Endothelial cell of hepatic sinusoid (primary cell): Measurements from ENCODE around the gene SHISAL1.

ENCODE experiments used
- in situ Hi-C: cut with HindIII; loops from 2 replicates; pipeline ENCODE4 v1.10.0; 2017; ENCODE audit warnings: low sequenced_read_pairs

Gene SHISAL1

GRCh38 chr22:44345872-44346271 lies 33.1 kb upstream of the SHISAL1 start:
- in situ Hi-C loops: no loop called here

- in situ Hi-C loops: no loop called here
These were observed 31.7 kb upstream of the SHISAL1 start for GRCh38 chr22:44344407-44344806.

DNA sequence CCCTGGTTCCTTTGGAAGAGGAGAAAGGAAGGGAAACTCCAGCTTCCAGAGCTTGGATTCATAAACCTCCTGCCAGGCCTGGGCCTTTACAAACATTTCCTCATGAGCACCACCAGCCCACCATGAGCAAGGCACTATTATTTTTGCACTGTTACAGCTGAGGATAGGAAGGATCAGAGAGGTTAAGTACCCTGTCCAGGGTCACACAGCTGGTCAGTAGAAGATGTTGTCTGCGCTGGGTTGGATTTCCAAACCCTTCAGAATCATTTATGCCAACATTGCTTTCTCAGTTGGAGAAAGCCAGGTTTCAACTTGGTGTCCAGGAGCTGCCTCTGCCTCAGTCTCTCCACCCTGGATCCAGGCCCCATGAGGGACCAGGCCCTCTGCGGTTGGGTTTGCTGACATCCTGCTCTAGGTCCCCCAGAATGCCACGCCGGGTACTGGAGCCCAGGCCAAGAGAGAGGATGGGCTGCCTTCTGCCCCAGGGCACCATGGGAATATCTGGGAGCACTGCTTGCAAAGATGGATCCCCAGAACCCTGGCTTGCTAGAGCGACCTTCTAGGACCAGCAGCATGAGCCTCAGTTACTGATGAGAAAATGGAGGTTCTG lies 29.7 kb upstream of the SHISAL1 start:
- in situ Hi-C loops: no loop called here

DNA sequence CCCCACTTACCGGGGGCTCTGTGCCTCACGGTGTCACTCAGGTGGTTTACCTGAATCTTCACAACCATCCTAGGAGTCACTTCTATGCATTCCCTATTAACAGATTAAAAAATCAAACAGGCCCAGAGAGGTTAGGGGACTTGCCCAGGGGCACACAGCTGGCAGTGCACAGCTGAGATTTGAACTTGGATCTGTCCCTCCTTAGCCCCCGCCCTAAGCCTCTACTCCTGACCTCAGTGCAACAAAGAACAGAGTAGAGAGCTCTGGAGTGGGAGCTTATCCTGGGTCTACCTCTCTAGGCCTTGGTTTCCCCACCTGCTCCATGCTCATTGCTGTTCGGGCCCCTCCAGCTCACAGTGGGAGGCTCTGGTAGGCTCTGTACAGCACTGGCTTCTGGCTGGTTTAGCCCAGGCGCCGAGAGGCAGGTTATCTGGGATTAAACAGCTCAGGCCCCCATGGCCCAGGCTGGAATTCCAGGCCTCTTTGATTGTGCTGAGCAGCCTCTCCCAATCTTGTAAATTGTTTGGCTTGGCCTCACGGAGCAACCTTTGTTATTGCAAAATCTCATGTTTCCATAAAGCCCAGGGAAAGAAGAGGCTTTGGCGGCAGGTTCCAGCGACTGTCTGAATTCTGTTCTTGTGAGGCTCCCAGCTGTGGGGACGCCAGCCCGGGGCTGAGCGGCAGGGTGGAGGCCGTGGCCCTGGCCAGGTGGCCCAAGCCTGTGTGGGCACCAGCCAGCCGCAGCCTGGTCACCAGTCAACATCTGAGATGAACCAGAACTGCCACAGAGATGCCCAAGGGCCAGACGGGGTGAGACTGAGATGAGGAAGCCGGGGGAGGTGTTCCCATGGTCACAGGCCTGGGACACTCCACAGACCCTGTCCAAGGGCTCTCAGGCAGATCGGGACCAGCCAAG lies 28.9 kb upstream of the SHISAL1 start:
- in situ Hi-C loops: no loop called here

GRCh38 chr22:44340271-44341239 lies 27.8 kb upstream of the SHISAL1 start:
- in situ Hi-C loops: no loop called here

- in situ Hi-C loops: no loop called here
These were observed 26.2 kb upstream of the SHISAL1 start for GRCh38 chr22:44338906-44339305.

GRCh38 chr22:44338177-44338810 lies 25.5 kb upstream of the SHISAL1 start:
- in situ Hi-C loops: no loop called here

GRCh38 chr22:44337678-44338004 lies 24.9 kb upstream of the SHISAL1 start:
- in situ Hi-C loops: no loop called here

DNA sequence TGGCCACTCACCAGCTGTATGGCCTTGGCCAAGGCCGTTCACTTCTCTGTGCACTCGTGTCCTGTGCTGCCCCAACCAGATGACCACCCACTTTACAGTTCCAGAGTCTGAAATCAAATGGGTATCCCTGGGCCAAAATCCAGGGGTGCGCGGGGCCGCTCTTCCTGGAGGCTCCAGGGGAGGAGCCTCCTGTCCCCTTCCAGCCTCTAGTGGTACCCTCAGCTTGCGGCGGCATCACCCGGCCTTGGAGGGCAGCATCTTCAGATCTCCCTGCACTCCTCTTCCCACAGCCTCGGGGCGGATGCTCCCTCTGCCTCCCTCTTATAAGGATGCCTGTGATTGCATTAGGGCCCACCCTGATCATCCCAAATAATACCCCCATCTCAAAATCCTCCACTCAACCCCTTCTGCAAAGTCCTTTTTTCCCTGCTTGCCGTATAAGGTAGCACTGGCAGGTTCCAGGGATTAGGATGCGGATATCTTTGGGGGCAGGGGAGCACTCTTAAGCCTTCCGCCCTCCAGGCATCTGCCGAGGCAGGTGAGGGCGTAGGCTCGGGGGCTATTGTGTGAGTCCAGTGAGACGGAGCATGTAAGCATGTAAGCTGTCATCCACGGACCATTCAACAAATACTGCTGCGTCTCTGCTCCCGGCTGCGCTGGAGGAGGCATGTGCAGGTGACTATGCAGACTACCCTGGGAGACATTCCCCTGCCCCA lies 24.4 kb upstream of the SHISAL1 start:
- in situ Hi-C loops: no loop called here

DNA sequence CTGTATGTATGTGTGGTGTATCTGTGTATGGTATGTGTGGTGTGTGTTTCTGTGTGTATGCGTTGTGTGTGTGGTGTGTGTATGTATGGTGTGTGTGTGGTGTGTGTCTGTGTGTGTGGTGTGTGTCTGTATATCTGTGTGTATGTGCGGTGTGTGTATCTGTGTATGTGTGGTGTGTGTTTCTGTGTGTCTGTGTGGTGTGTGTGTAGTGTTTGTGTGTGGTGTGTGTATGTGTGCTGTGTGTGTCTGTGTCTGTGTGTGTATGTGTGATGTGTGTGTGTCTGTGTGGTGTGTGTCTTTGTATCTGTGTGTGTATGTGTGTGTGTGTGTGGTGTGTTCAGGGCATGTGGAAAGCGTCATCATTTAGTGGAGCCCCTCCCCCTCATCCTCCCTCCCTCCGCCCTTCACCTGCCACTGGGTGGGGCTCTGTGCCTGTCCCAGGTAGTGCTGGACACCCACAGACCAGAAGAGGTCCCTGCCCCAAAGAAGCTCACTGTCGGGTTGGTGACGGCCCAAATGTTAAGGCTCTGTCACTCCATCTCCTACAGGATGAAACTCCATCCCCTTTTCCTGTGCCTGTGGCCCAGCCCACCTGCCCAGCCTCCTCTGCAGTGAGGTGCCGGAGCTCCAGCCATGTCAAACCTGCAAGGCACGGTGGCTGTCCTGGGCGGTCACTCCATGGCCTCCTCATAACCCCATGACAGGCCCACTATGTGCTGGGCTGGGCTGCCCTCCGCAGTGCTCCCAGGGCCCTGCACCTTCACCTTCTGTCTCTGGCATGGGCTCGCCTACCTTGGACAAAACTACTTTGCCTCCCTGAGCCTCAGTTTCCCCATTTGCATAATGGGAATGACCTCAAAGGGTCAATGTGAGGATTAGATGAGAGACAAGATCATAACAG lies 23.4 kb upstream of the SHISAL1 start:
- in situ Hi-C loops: no loop called here

DNA sequence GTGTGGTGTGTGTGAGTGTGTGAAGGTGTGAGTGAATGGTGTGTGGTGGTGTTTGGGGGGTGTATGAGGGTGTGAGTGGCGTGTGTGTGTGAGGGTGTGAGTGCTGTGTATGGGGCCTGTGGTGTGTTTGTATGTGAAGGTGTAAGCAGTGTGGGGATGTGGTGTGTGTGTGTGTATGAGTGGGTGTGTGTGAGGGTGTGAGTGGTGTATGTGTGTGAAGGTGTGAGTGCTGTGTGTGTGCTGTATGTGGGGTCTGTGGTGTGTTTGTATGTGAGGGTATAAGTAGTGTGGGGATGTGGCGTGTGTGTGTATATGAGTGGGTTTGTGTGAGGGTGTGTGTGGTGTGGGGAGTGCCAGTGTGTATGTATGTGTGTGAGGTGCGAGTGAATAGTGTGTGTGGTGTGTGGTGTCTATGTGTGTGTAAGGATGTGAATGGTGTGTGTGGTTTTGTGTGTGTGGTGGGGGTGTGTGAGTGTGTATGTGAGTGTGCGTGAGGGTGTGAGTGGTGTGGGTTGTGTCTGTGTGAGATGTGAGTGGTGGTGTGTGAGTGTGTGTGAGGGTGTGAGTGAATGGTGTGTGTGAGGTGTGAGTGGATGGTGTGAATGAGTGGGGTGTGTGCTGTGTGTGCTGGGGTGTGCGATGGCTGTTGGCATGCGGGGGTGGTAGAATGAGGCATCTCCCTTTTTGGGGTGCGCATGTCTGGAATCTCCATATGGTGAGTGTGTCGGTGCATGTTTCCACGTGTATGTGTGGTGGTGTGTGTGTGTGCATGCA lies 22.5 kb upstream of the SHISAL1 start:
- in situ Hi-C loops: no loop called here

GRCh38 chr22:44333847-44334635 lies 21.3 kb upstream of the SHISAL1 start:
- in situ Hi-C loops: no loop called here

DNA sequence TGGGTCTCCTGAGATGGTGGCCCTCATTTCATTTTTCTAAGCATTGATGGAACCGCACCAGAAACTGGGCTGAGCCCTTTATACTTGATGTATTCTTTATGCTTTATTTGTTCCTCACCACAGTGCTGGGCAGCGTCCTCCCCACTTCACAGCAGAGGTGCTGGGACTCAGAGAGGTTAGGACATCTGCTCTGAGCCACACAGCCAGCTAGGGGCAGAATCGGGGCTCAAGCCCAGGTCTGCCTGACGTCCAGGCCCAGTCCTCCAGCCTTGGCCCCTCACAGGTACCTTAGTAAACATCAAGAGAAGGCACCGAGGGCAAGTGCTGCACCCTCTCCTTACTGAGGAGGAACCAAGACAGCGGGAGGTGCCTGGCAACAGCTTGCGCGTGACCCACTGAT lies 20.2 kb upstream of the SHISAL1 start:
- in situ Hi-C loops: no loop called here

DNA sequence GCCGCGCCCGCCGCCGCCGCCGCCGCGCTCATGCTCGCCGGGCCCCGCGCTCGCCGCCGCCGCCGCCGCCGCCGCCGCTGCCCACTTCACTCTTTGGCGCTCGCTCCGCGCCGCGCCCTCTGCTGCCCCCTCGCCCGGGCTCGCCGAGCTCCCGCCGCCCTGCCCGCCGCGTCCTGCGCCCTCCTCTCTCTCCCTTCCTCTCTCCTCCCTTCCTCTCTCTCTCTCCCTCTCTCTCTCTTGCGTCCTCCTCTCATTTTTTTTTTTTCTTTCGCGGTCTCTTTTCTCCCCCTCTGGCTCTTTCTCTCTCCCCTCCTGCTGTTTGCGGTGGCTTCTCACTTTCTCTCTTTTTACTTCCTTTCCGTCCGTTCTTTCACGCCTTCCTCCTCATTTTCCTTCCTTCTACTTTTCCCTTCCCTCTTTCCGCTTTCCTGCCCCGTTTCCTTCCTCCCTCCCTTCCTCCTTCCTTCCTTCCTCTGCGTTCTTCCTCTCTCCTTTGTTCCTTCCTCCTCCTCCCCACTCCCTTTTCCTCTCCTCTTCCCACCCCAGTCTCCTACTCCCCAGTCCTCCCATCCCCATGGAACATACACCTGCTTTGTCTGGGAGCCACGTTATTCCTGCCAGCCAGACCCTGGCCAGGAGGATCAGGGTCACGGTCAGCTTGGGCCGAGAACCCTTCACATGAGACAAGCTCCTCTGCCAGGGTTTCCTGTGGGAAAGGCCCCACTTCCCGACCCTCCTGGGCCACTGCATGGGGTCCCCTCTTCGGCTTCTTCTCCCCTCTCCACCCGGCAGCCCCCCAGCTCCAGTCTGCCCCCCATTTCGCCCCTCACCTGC lies 19.3 kb upstream of the SHISAL1 start:
- in situ Hi-C loops: no loop called here

GRCh38 chr22:44330744-44331660 lies 18.3 kb upstream of the SHISAL1 start:
- in situ Hi-C loops: no loop called here
